ENCODE results near the gene ESYT3.

- no peak for TF ChIP-seq CTCF (IDR thresholded peaks at IDR 0.05)
- TF ChIP-seq POLR2A (IDR thresholded peaks at IDR 0.05) = no peak
Measured at GRCh38 chr3:138440121-138440521, 5.7 kb downstream of the ESYT3 start.
